NCI-H82 treated with DMSO at 0.1 percent for 48 hours (cell line): ENCODE measurements around the gene MS4A15.
"Not testable (repeated sequence)": the region's sequence is repeated elsewhere in the genome, so short reads cannot be mapped to it uniquely, and the experiment has no call there.

Experiments
- DNase-seq: peaks from one replicate; lab custom pipeline; 2025; ENCODE audit not compliant: unreplicated experiment; lab: John Stamatoyannopoulos, UW

Gene MS4A15

DNA sequence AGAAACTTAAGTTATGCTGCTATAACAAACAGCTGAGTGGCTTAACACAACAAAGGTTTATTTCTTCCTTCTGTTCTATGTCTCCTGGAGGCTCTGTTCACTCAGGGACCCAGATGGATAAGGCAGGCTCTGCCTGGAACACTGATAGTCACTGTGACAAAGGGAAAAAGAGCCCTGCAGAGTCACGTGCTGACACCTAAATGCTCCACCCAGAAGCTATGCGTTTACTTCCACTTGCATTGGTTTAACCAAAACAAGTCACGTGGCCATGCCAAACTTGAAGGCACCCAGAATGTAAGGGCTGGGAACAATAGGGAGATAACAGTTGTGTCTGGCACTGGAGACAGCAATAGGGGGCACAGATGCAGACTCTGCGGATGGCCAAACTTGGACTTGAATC, 3.4 kb upstream of the MS4A15 start:
- no peak for DNase-seq

DNA sequence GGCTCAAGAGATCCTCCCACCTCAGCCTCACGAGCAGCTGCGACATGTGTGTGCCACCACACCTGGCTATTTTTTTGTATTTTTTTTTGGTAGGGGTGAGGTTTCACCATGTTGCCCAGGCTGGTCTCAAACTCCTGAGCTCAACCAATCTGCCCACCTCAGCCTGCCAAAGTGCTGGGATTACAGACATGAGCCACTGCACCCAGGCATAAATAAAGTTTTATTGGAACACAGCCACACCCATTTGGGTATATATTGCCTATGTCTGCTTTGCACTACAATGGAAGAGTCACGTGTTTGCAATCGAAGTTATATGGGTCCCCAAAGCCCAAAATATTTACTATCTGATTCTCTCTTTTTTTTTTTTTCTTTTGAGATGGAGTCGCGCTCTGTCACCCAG, 1.8 kb upstream of the MS4A15 start:
- DNase-seq, result no peak

DNA sequence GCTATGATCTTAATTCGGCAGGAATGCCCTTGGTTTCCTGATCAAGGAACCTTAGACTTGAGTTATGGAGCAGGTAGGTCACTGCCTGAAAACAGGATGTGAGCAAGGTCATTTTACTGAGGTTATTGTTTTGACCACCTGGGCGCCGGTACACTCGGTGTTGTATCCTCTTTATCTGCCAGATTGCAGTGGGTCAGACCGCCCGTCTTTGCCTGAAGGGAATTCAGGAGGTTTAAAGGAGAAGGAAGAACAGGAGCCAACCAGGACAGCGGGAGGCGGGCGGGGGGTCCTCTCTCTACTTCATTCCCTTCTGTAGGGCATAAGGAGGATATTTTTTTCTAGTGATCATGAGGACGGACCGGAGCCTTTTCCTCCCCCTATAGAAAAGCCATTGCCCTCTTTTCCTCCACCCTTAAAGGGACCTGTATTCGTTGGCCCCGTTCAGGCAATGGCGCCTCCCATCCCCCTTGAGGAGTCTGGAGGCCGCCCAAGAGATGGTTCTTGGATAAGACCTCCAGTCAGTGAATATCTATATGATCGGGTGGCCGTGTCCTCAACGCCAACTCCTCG, 649 bp downstream of the MS4A15 start:
- no peak for DNase-seq

DNA sequence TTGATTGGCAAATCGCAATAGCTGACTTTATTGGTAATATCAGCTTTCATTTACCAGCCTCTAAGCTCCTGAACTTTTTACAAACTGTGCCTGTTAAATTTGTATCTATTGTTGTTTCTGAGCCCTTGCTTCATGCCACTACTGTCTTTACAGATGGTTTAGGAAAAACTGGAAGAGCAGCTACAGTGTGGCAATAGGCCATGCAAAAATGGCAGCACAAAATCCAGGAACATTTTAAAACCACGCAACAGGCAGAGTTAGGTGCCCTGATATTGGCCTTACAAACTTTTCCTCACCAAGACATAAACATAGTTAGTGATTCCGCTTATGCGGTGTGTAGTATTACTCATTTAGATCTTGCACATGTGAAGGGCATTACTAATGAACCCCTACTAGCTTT, 2.0 kb downstream of the MS4A15 start:
- DNase-seq, result not testable (repeated sequence)

DNA sequence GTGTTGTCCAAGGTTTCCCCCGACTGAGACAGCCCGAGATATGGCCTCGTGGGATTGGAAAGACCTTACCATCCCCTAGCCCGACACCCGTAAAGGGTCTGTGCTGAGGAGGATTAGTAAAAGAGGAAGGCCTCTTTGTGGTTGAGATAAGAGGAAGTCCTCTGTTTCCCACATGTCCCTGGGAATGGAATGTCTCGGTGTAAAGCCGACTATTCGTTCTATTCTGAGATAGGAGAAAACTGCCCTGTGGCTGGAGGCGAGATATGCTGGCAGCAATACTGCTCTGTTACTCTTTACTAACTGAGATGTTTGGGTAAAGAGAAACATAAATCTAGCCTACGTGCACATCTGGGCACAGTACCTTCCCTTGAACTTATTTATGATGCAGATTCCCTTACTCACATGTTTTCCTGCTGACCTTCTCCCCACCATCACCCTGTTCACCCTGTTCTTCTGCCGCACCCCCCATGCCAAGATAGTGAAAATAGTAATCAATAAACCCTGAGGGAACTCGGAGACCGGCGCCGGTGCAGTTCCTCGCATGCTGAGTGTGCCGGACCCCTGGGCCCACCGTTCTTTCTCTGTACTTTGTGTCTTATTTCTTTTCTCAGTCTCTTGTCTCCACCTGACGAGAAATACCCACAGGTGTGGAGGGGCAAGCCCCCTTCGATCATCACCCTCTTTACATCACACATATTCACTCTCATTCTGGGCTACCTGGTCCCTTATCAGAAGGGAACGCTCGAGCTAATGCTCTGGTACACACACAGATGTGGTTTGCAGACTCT, 3.0 kb downstream of the MS4A15 start:
- not testable (repeated sequence) for DNase-seq

- no peak for DNase-seq
Measured at GRCh38 chr11:60761436-60762190, 4.9 kb downstream of the MS4A15 start.

DNA sequence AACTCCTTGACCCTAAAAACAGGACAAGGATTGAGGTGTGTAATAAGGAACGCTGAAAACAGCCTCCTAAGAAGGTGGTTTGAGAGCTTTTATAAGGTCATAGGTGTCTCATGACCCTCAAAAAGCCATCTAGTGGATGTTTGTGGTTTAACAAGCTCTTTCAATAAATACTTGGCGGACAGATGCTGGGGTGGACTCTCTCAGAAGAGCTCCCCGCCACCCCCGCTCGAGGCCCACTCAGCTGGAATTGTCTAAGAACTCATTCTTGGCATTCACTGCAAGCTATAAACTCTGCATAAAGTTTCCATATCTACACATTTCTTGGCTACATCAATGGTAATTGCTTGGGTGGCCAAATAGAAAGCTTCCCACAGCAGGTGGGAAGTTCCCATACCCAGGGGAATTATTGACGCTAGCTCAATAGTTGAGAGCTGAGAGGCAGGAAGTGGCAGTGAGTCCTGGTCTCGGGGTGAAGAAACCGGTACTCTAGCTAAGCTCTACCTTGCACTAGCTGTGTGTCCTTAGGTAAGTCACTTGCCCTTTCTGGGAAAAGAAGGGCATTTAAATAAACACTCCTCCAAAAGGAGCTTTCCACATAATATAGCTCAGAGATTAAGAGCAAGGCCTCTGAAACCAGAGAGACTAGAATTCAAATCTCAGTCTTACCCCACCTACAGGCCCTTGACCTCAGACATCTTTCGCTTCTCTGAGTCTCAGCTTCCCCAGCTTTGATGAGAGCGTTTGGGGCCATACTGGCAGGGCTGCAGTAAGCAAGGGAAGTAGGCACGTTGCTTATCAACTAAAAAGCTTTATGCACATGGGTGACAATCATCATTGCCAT, 6.4 kb downstream of the MS4A15 start:
- DNase-seq, result peak; percentile 0

GRCh38 chr11:60763692-60764369, 7.2 kb downstream of the MS4A15 start:
- DNase-seq, result no peak

DNA sequence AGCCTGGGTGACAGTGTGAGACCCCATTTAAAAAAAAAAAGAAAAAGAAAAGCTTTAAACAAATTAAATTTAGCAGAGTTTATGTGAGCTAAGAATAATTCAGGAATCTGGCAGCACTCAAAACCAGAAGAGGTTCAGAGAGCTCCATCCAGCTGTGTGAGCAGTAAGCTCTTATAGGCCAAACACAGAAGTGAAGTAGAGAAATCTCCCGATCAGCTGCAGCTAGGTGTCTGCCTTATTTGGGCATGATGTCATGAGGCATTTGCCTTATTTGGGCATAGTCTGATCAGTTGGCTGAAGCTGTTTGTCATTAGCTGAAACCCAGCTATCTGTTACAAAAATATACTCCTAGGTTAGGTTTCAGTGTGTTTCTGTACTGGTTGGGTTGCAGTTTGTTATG, 8.2 kb downstream of the MS4A15 start:
- DNase-seq, result no peak

GRCh38 chr11:60765355-60765754, 8.7 kb downstream of the MS4A15 start:
- no peak for DNase-seq

DNA sequence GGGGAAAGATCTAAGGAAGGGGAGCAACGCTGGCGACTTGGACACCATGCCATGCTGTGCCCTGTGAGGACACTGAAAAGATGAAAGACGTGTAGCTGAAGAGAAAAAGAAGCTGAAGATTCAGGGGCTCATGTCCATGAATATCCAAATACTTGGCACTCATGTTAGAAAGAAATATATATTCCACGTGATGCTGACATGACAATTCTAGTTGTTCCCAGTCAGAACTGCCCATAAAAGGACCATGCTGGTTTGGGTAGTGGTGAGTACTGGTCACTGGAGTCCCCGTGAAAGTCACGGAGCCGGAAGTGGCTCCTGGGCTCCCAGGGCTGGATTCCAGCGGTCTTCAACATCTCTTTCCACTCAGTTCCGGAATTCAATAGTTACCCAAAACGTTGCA, 9.9 kb downstream of the MS4A15 start:
- no peak for DNase-seq

DNA sequence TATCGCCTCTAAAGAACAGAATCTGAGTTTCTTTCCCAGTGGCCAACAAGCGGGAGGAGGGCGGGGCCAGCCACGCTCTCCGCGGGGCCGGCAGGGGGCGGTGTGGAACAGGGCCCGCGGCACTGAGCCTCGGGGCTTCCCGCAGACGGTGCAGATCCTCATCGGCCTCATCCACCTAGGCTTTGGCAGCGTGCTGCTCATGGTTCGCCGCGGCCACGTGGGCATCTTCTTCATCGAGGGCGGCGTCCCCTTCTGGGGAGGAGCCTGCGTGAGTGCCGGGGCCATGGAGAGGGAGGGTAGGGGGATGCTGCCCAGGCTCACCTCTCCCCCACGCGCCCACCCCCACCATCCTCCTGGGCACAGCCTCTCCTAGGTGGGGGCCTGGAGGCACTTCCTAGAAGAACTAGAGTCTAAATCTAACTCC, 10.7 kb downstream of the MS4A15 start:
- no peak for DNase-seq

DNA sequence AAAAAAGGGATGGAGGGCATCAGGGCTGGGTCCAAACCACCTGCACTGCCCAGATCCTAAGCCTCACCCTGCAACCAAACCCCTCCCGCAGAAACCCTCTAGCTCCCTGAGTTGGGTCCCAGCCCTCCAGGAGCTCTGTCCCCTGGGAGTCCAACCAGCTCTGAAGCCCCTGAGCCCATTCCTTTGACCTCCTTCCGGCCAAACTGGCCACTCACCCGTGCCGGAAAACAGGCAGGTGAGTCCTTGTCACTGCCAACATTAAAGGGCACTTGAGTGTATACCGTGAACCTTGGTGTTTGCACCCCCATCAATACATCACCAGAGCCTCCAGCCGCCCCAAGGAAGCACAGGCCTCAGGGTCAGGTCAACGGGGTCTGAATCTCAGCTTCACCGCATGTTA, 11.5 kb downstream of the MS4A15 start:
- DNase-seq, result no peak

DNA sequence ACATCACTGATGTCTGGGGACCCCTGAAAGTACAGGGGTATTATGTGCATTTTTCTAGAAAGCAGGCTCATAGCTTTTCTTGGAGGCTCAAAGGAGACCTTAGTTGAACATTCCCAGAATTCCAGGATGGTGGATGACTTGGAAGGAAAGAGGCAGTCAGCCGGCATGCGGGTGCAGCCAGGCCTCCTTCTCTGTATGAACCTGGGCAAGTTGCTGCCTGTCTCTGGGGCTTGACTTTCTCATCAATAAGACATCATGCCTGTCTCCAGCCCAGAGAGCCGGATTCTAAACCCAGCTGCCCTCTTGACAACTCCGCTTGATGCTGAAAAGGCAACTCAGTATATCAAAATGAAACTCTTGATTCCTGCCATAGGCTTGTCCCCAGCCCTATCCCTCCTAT, 12.6 kb downstream of the MS4A15 start:
- no peak for DNase-seq

GRCh38 chr11:60769811-60770210, 13.1 kb downstream of the MS4A15 start:
- DNase-seq, result no peak

- no peak for DNase-seq
Measured at GRCh38 chr11:60771146-60771545, 14.5 kb downstream of the MS4A15 start.

DNA sequence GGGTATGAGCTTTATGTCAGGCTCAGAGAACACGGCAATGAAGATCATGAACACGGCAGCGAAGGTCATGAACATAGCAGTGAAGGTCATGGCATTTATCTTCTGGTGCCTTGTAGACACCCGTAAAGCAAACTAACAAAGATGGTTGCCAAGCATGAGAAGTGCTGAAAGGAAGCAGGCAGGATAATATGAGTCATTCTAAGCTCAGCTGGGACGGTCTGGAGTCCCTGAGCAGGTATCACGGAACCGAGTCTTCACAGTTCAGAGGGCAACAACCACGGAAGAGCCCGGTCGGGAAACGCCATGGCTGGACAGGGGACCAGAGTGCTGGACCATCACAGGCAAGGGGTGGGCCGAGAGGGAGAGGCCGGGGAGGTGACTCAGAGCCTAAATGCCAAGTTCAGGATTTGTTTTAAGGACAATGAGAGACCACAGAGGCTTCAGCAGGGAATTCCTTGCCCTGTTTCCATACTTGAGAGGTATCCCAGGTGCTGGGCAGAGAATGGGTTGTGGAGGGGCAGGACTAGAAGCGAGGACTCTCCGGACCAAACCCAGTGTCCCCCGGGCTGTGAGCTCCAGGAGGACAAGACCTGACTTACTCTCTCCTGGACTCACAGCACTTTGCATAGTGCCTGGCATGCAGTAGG, 15.3 kb downstream of the MS4A15 start:
- no peak for DNase-seq

DNA sequence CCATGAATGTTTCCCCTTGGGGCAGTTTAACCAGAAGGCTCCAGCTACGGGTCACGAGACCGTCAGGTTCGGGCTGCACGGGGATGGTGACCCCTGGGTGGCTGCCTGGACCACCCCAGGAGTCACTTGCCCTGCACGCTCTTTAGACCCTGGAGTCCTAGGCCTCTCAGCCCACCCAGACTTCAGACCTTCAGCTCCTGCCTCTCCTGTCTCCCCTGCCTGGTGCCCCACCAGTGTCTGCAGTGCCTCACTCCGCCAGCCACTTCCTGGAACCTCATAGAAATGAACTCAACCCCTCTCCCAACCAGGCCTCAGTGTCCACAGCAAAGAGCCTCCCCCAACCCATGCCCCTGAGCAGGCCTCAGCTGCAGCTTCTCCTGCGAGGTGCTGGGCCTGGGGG, 16.0 kb downstream of the MS4A15 start:
- no peak for DNase-seq

DNA sequence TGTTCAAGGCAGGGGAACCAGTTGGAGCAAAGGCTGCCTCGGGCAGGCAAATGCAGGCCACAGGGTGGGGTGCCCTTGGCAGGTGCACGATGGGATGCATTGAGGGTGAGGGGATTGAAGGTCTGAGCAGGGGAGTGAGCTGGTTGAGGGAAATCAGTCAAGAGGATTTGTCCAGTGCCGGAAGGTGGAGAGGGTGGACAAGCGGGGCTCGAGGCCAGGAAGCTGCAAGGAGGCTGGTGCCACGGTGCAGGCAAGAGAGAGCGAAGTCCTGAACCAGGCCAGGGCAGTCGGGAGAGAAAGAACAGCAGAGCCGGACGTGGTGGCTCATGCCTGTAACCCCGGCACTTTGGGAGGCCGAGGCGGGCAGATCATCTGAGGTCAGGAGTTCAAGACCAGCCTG, 18.1 kb downstream of the MS4A15 start:
- no peak for DNase-seq

DNA sequence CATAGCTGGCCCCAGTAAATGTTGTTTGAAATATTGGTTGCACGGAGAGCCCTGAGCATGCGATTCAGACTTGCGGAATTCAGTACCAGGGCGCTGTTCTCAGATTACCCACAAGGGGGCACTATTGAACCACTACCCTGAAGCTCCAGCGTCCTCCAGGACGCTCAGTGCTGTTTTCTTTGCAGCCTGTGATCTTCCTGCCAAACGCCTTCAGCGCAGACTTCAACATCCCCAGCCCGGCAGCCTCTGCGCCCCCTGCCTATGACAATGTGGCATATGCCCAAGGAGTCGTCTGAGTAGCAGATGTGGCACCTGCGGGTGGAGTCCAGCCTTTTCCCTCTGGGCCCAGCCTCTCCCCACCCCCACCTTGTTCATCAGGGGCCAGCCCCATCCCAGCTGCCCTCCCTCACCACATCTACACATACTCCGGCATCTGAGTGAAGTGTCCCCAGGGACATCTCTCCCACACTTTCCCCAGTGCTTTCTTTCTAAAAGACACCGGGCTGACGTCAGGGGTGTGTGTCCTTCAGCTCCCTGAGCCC, 18.8 kb downstream of the MS4A15 start:
- DNase-seq, result peak; percentile 61
